Measurements from ENCODE around the gene ANKFY1.

ANKFY1 gene

GRCh38 chr17:4156750-4157381 is 106.9 kb downstream of the ANKFY1 start:
- DNase-seq (ENCODE audit: insufficient read length, low spot score) = no peak
- TF ChIP-seq SPI1 (IDR thresholded peaks at IDR 0.05; ENCODE audit: low read depth, low read length) = no peak
- no peak for TF ChIP-seq POLR2A (IDR thresholded peaks at IDR 0.05; ENCODE audit: low read depth, low read length)
- TF ChIP-seq POLR2AphosphoS5 (IDR thresholded peaks at IDR 0.05; ENCODE audit: low read depth, low read length) = no peak
- no peak for TF ChIP-seq PAX5 (IDR thresholded peaks at IDR 0.05; ENCODE audit: insufficient read depth, low read length, severe bottlenecking)
- no peak for TF ChIP-seq TAF1 (IDR thresholded peaks at IDR 0.05; ENCODE audit: low read depth, low read length)
- no peak for TF ChIP-seq POU2F2 (IDR thresholded peaks at IDR 0.05; ENCODE audit: low read depth, low read length)
- no peak for FAIRE-seq

DNA sequence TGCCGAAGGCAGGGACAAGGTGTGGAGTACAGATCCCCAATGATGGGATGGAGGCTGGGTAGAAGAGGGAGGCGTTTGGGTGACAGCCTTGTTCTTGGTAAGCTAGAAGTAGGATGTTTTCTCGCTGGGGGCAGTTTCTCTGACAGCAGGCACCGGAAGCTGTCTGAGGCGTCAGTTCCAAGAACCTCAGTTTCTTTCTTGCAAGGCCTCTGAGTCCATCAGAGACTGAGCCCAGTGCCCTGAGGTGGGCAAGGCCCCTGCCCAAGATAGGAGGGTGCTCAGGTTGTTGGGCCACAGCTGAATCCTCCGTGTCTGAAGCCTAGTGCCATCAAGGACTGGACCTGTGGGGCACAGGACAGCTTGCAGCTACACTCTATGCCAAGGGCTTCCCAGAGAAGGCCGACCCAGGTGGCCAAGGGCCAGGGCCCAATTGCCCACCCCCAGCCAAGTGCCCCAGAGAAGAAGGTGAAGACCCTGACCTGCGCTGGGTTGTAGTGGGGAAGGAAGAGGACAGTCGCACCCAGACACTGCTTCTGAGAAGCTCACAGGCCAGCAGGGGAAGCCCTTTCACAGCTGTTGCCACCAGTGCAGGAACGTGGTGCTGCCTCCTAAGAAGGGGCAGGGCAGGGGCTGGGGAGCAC is 107.7 kb downstream of the ANKFY1 start:
- DNase-seq (ENCODE audit: insufficient read length, low spot score) (no peak), FAIRE-seq (no peak)
- TF ChIP-seq POLR2A (IDR thresholded peaks at IDR 0.05; ENCODE audit: low read depth, low read length) (no peak), POU2F2 (IDR thresholded peaks at IDR 0.05; ENCODE audit: low read depth, low read length) (no peak), SPI1 (IDR thresholded peaks at IDR 0.05; ENCODE audit: low read depth, low read length) (no peak), POLR2AphosphoS5 (IDR thresholded peaks at IDR 0.05; ENCODE audit: low read depth, low read length) (no peak), TAF1 (IDR thresholded peaks at IDR 0.05; ENCODE audit: low read depth, low read length) (no peak), PAX5 (IDR thresholded peaks at IDR 0.05; ENCODE audit: insufficient read depth, low read length, severe bottlenecking) (no peak)

GRCh38 chr17:4154201-4154600 is 109.6 kb downstream of the ANKFY1 start:
- TF ChIP-seq POLR2AphosphoS5 (IDR thresholded peaks at IDR 0.05; ENCODE audit: low read depth, low read length) = no peak
- no peak for TF ChIP-seq TAF1 (IDR thresholded peaks at IDR 0.05; ENCODE audit: low read depth, low read length)
- FAIRE-seq (no peak), DNase-seq (ENCODE audit: insufficient read length, low spot score) (no peak)

- no peak for FAIRE-seq
- no peak for DNase-seq (ENCODE audit: insufficient read length, low spot score)
- TF ChIP-seq POLR2AphosphoS5 (IDR thresholded peaks at IDR 0.05; ENCODE audit: low read depth, low read length) = no peak
- TF ChIP-seq POLR2A (IDR thresholded peaks at IDR 0.05; ENCODE audit: low read depth, low read length) = no peak
- TF ChIP-seq TAF1 (IDR thresholded peaks at IDR 0.05; ENCODE audit: low read depth, low read length) = no peak
- TF ChIP-seq SPI1 (IDR thresholded peaks at IDR 0.05; ENCODE audit: low read depth, low read length) = no peak
- TF ChIP-seq PAX5 (IDR thresholded peaks at IDR 0.05; ENCODE audit: insufficient read depth, low read length, severe bottlenecking) = no peak
- TF ChIP-seq POU2F2 (IDR thresholded peaks at IDR 0.05; ENCODE audit: low read depth, low read length) = no peak
These were observed 111.3 kb downstream of the ANKFY1 start for GRCh38 chr17:4152471-4152870.

- FAIRE-seq = no peak
- TF ChIP-seq SPI1 (IDR thresholded peaks at IDR 0.05; ENCODE audit: low read depth, low read length) (no peak), POLR2AphosphoS5 (IDR thresholded peaks at IDR 0.05; ENCODE audit: low read depth, low read length) (no peak), PAX5 (IDR thresholded peaks at IDR 0.05; ENCODE audit: insufficient read depth, low read length, severe bottlenecking) (no peak), POLR2A (IDR thresholded peaks at IDR 0.05; ENCODE audit: low read depth, low read length) (no peak), POU2F2 (IDR thresholded peaks at IDR 0.05; ENCODE audit: low read depth, low read length) (no peak), TAF1 (IDR thresholded peaks at IDR 0.05; ENCODE audit: low read depth, low read length) (no peak)
- no peak for DNase-seq (ENCODE audit: insufficient read length, low spot score)
These were observed 113.7 kb downstream of the ANKFY1 start for GRCh38 chr17:4150096-4150495.

GRCh38 chr17:4148611-4149308 is 115.0 kb downstream of the ANKFY1 start:
- TF ChIP-seq PAX5 (IDR thresholded peaks at IDR 0.05; ENCODE audit: insufficient read depth, low read length, severe bottlenecking) = no peak
- DNase-seq (ENCODE audit: insufficient read length, low spot score) (no peak), FAIRE-seq (no peak)

DNA sequence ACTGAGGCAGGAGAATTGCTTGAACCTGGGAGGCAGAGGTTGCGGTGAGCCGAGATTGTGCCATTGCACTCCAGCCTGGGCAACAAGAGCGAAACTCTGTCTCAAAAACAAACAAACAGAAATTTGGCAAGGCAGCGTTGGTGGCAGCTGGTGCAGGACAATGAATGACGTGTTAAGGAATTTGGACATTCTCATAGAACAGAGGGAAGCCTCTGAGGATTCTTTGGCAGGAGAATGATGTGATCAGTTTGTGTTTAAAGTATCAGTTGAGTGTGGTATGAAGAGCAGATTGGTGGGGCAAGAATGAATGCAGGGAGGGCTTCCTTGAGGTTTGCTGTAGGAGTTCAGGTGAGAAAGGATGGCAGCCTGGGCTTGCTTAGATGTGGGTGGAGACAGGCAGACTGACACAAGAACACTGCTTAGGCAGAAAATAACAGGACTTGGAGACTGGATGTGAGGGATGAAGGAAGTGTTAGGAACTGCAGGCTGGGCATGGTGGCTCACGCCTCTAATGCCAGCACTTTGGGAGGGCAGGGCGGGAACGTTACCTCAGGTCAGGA is 115.9 kb downstream of the ANKFY1 start:
- DNase-seq (ENCODE audit: insufficient read length, low spot score) (no peak), FAIRE-seq (no peak)
- no peak for TF ChIP-seq SPI1 (IDR thresholded peaks at IDR 0.05; ENCODE audit: low read depth, low read length)
- TF ChIP-seq POLR2A (IDR thresholded peaks at IDR 0.05; ENCODE audit: low read depth, low read length) = no peak
- no peak for TF ChIP-seq POLR2AphosphoS5 (IDR thresholded peaks at IDR 0.05; ENCODE audit: low read depth, low read length)
- no peak for TF ChIP-seq POU2F2 (IDR thresholded peaks at IDR 0.05; ENCODE audit: low read depth, low read length)
- no peak for TF ChIP-seq TAF1 (IDR thresholded peaks at IDR 0.05; ENCODE audit: low read depth, low read length)
- TF ChIP-seq PAX5 (IDR thresholded peaks at IDR 0.05; ENCODE audit: insufficient read depth, low read length, severe bottlenecking) = no peak

GRCh38 chr17:4146641-4147040 is 117.1 kb downstream of the ANKFY1 start:
- no peak for TF ChIP-seq TAF1 (IDR thresholded peaks at IDR 0.05; ENCODE audit: low read depth, low read length)
- TF ChIP-seq POLR2AphosphoS5 (IDR thresholded peaks at IDR 0.05; ENCODE audit: low read depth, low read length) = no peak
- no peak for TF ChIP-seq SPI1 (IDR thresholded peaks at IDR 0.05; ENCODE audit: low read depth, low read length)
- TF ChIP-seq PAX5 (IDR thresholded peaks at IDR 0.05; ENCODE audit: insufficient read depth, low read length, severe bottlenecking) = no peak
- TF ChIP-seq POLR2A (IDR thresholded peaks at IDR 0.05; ENCODE audit: low read depth, low read length) = no peak
- TF ChIP-seq POU2F2 (IDR thresholded peaks at IDR 0.05; ENCODE audit: low read depth, low read length) = no peak
- no peak for DNase-seq (ENCODE audit: insufficient read length, low spot score)
- FAIRE-seq = no peak

DNA sequence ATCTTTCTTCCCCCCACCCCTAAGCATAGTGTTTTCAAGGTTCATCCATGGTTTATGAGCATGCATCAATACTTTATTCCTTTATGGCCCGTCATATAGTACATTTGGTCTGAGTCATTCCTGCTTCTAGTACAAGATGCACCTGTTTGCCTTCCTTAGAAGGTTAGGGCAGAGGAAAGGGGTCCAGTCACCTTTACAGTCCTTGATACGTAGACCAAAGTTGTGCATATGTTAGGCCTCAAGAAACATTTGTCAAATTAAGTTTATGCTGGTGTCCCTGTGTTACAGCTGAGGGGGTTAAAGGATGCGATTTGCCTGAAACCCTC is 119.4 kb downstream of the ANKFY1 start:
- FAIRE-seq = peak; percentile 80
- no peak for DNase-seq (ENCODE audit: insufficient read length, low spot score)
- no peak for TF ChIP-seq SPI1 (IDR thresholded peaks at IDR 0.05; ENCODE audit: low read depth, low read length)
